A673 (cell line): ENCODE measurements around the gene DGKD. TPM values are rescaled to one million over a fixed set of nuclear protein-coding genes. Genes with fewer than 3 reads are reported as not detected.

ENCODE experiments used
- BruUV-seq: library from RNA; stranded (reverse); fragments of 400-500 nt; replicated peaks from 2 replicates; lab custom pipeline; 2021; lab: Mats Ljungman, UMichigan
- CTCF ChIA-PET: fragments of 300-600 bp; sonication (Branson Sonifier 250); formaldehyde crosslinking; loops from one replicate; lab custom pipeline; 2022; ENCODE audit warnings: antibody characterized with exemption; lab: Charles Lee
- POLR2A ChIA-PET: fragments of 300-600 bp; sonication (Branson Sonifier 250); formaldehyde crosslinking; loops from one replicate; lab custom pipeline; 2022; ENCODE audit warnings: antibody characterized with exemption; ENCODE audit not compliant: low non-redundant PET; lab: Charles Lee
- DNase-seq: peaks from one replicate; pipeline ENCODE4 v3.0.0-alpha.2; 2015; ENCODE audit warnings: low spot score
- H3K27ac ChIP-seq: fragments of 200-600 bp; sonication (generic); 2 replicates; pipeline ENCODE4 v1.5.1; 2016; ENCODE audit warnings: mixed run types, low read depth, mild to moderate bottlenecking, mixed read lengths, antibody characterized with exemption, low read length; ENCODE audit not compliant: poor library complexity, severe bottlenecking
- H3K27me3 ChIP-seq: fragments of 200-600 bp; sonication (generic); replicated peaks from 2 replicates; pipeline ENCODE4 v1.6.1; 2017; ENCODE audit warnings: mixed run types, low read depth, mild to moderate bottlenecking, mixed read lengths, antibody characterized with exemption, low read length; ENCODE audit not compliant: insufficient read depth, poor library complexity
- H3K36me3 ChIP-seq: fragments of 200-600 bp; sonication (generic); 2 replicates; pipeline ENCODE4 v1.6.1; 2016; ENCODE audit warnings: mixed run types, mild to moderate bottlenecking, mixed read lengths, antibody characterized with exemption, low read length; ENCODE audit not compliant: insufficient read depth, poor library complexity, severe bottlenecking
- H3K4me1 ChIP-seq: fragments of 200-600 bp; sonication (generic); 2 replicates; pipeline ENCODE4 v1.6.1; 2017; ENCODE audit warnings: mixed run types, mild to moderate bottlenecking, mixed read lengths, antibody characterized with exemption, low read length; ENCODE audit not compliant: insufficient read depth, poor library complexity, severe bottlenecking
- H3K4me3 ChIP-seq: fragments of 200-600 bp; sonication (generic); 2 replicates; pipeline ENCODE4 v1.5.1; 2016; ENCODE audit warnings: low read depth, mixed run types, mild to moderate bottlenecking, mixed read lengths, low read length; ENCODE audit not compliant: poor library complexity, severe bottlenecking
- H3K9me3 ChIP-seq: fragments of 200-600 bp; sonication (generic); 2 replicates; pipeline ENCODE4 v1.6.1; 2016; ENCODE audit warnings: mixed run types, low read depth, mild to moderate bottlenecking, mixed read lengths, antibody characterized with exemption, low read length; ENCODE audit not compliant: poor library complexity, severe bottlenecking
- EZH2 ChIP-seq: fragments of 200-600 bp; sonication (generic); IDR thresholded peaks from 2 replicates; pipeline ENCODE4 v1.6.1; 2017; ENCODE audit warnings: borderline replicate concordance, low read depth, mild to moderate bottlenecking, mixed read lengths, antibody characterized with exemption, low read length; ENCODE audit not compliant: poor library complexity, severe bottlenecking
- intact Hi-C: fragments of 100-400 bp; cut with micrococcal nuclease; formaldehyde crosslinking; loops from one replicate; pipeline ENCODE4 v1.10.0; 2022; ENCODE audit not compliant: unreplicated experiment
- total RNA-seq: library from RNA; stranded (reverse); gene quantifications from 2 replicates; pipeline ENCODE4 v1.2.3, GENCODE V29; 2021
- TF ChIP-seq, protein P1 (sequence below): fragments of 300-800, 200-600 bp; sonication (generic); conservative IDR thresholded peaks from 2 replicates; pipeline ENCODE4 v1.5.1; 2017; ENCODE audit warnings: low read depth, mild to moderate bottlenecking, antibody characterized with exemption, low read length, moderate library complexity, mixed read lengths

The DGKD gene
- total RNA-seq, 1 experiment from 2014 or later = 128 TPM

DNA sequence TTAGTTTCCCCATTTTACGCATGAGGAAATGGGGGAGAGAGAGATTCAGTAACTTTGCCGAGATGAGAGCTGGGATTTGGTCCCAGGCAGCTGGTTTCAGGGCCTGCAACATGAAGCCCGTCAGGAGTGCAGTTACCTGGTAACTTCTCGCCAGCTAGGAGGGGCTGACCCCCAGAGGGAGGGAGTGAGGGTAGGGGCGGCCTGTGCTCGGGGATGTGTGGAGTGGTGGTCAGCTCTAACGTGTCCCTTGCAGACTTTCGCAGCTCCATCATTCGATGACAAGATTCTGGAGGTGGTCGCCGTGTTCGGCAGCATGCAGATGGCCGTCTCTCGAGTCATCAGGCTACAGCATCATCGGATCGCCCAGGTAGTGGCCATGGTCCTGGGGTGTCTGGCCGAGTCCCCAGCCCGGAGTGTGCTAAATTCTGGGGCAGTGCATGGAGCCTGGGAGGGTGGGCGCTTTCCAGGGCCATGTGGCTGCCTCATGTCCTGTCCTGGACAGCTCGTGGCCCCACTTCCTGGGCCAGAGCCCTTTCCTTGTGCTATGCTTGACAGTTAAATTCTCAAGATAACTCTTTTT, 103.8 kb downstream of the DGKD start:
- intact Hi-C loops = no loop called here
- peaks cover 68% of the 10 kb centered on the region for H3K36me3 ChIP-seq

DNA sequence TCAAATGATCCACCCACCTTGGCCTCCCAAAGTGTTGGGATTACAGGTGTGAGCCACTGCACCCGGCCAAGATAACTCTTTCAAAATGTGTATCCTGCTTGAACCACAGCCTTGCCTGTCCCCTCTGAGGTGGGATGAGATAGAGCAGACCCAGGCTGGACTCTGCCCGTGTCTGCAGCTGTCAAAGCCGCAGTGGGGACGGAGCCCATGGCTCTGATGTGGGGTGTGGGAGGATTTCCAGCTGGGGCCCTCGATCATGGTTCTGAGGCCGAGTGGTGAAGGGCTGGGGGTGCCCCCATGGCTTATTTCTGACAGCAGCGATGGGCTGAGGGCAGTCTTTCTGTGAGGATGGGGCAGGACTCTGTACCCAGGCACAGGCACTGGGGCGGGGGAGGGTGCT, 104.5 kb downstream of the DGKD start:
- POLR2A ChIA-PET = no interaction called here
- no TSS peak for BruUV-seq
- intact Hi-C loops = no loop called here
- H3K4me1 ChIP-seq = no peaks in the 10 kb centered on the region
- no peak overlapping the region for H3K27ac ChIP-seq
- no peak for DNase-seq
- CTCF ChIA-PET = no interaction called here
- H3K27me3 ChIP-seq = no peaks in the 10 kb centered on the region
- H3K36me3 ChIP-seq = peaks cover 65% of the 10 kb centered on the region
- H3K9me3 ChIP-seq = no peaks in the 10 kb centered on the region
- H3K4me3 ChIP-seq = no peak overlapping the region
- no peak for TF ChIP-seq EZH2
- TF ChIP-seq, protein P1, sequence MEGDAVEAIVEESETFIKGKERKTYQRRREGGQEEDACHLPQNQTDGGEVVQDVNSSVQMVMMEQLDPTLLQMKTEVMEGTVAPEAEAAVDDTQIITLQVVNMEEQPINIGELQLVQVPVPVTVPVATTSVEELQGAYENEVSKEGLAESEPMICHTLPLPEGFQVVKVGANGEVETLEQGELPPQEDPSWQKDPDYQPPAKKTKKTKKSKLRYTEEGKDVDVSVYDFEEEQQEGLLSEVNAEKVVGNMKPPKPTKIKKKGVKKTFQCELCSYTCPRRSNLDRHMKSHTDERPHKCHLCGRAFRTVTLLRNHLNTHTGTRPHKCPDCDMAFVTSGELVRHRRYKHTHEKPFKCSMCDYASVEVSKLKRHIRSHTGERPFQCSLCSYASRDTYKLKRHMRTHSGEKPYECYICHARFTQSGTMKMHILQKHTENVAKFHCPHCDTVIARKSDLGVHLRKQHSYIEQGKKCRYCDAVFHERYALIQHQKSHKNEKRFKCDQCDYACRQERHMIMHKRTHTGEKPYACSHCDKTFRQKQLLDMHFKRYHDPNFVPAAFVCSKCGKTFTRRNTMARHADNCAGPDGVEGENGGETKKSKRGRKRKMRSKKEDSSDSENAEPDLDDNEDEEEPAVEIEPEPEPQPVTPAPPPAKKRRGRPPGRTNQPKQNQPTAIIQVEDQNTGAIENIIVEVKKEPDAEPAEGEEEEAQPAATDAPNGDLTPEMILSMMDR = no peak

More for the DNA sequence above, 103.8 kb downstream of the DGKD start:
- POLR2A ChIA-PET = no interaction called here
- DNase-seq = no peak
- Histone ChIP-seq H3K9me3 (no peaks in the 10 kb centered on the region), H3K27me3 (no peaks in the 10 kb centered on the region), H3K4me3 (no peak overlapping the region), H3K27ac (no peak overlapping the region), H3K4me1 (no peaks in the 10 kb centered on the region)
- no peak for TF ChIP-seq EZH2
- TF ChIP-seq, protein P1 = no peak
- CTCF ChIA-PET = no interaction called here
- BruUV-seq = no TSS peak

DNA sequence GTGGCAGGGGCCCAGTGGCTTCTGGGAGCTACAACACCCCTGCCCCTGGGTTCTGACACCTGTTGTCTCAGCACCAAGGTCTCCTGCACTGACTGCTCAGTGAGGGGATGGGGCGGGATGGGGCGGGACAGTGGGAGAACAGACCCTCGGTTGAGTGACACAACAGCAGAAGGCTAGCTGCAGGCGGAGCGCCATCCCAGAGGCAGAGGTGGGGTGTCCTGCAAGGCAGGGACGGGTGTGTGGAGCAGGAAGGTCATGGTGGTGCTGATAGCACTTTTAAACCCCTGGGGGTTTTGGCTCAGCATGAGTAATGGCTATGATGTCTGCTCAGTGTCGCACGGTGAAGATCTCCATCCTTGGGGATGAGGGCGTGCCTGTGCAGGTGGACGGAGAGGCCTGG, 105.1 kb downstream of the DGKD start:
- no peak overlapping the region for H3K27ac ChIP-seq
- intact Hi-C loops = no loop called here
- CTCF ChIA-PET = no interaction called here
- TF ChIP-seq, protein P1 = no peak
- TF ChIP-seq EZH2 = no peak
- POLR2A ChIA-PET = no interaction called here
- H3K9me3 ChIP-seq = no peaks in the 10 kb centered on the region
- BruUV-seq = no TSS peak
- H3K36me3 ChIP-seq = peaks cover 64% of the 10 kb centered on the region
- DNase-seq = no peak
- no peaks in the 10 kb centered on the region for H3K4me1 ChIP-seq
- no peak overlapping the region for H3K4me3 ChIP-seq
- no peaks in the 10 kb centered on the region for H3K27me3 ChIP-seq
